Skeletal muscle cell (primary cell): ENCODE results near the gene FAT2.

Source experiments
- DNase-seq: peaks from one replicate; pipeline ENCODE4 v3.0.0-alpha.2; 2010; ENCODE audit warnings: low read depth
- H3K4me3 ChIP-seq: 2 replicates; pipeline ENCODE4 v1.5.1; 2011; ENCODE audit warnings: low read depth, mild to moderate bottlenecking, control low read depth, low read length, moderate library complexity

FAT2 gene, protein sequence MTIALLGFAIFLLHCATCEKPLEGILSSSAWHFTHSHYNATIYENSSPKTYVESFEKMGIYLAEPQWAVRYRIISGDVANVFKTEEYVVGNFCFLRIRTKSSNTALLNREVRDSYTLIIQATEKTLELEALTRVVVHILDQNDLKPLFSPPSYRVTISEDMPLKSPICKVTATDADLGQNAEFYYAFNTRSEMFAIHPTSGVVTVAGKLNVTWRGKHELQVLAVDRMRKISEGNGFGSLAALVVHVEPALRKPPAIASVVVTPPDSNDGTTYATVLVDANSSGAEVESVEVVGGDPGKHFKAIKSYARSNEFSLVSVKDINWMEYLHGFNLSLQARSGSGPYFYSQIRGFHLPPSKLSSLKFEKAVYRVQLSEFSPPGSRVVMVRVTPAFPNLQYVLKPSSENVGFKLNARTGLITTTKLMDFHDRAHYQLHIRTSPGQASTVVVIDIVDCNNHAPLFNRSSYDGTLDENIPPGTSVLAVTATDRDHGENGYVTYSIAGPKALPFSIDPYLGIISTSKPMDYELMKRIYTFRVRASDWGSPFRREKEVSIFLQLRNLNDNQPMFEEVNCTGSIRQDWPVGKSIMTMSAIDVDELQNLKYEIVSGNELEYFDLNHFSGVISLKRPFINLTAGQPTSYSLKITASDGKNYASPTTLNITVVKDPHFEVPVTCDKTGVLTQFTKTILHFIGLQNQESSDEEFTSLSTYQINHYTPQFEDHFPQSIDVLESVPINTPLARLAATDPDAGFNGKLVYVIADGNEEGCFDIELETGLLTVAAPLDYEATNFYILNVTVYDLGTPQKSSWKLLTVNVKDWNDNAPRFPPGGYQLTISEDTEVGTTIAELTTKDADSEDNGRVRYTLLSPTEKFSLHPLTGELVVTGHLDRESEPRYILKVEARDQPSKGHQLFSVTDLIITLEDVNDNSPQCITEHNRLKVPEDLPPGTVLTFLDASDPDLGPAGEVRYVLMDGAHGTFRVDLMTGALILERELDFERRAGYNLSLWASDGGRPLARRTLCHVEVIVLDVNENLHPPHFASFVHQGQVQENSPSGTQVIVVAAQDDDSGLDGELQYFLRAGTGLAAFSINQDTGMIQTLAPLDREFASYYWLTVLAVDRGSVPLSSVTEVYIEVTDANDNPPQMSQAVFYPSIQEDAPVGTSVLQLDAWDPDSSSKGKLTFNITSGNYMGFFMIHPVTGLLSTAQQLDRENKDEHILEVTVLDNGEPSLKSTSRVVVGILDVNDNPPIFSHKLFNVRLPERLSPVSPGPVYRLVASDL (N-terminal part only)

DNA sequence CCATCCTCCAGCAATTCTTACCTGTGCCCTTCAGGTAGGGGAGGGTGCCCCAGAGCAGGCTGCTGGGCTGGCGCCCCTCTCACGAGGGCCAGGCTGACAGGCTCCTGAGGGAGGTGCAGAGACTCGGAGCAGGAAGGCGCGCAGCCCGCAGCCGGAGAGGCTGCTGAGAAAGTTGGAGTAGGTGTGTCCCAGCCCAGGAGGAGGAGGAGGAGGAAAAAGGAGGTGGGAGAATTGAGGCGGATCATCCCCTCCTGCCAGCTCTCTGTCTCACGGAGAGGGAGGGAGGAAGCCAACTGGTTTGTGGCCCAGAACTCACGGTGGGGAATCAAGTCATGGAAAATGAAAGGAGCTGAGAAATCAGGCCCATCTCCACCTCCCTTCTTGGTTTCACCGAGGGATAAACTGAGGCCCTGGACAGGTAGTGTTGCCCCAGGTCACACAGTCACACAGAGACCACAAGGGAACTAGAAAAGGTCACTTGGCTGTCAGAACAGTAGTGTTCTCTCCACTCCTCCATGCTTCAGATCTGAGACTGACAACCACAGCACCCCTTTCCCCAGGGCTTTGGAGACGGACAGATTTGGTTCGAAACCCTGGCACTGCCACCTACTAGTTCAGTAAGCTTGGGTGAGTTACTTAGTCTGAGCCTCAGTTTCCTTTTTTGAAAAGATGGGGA is at the start of gene FAT2:
Gene FAT2 (minus strand): TSS at position 188 of the 676 bp plus-strand sequence. CDS start 22,400 bp downstream, outside the sequence.
- no peak for DNase-seq
- H3K4me3 ChIP-seq = no peak within 1 kb of the TSS

GRCh38 chr5:151638619-151639018 is 47.5 kb upstream of the FAT2 start:
- DNase-seq = no peak
- no peak overlapping the region for H3K4me3 ChIP-seq

- no peak overlapping the region for H3K4me3 ChIP-seq
- no peak for DNase-seq
Measured at GRCh38 chr5:151637676-151638075, 46.5 kb upstream of the FAT2 start.

DNA sequence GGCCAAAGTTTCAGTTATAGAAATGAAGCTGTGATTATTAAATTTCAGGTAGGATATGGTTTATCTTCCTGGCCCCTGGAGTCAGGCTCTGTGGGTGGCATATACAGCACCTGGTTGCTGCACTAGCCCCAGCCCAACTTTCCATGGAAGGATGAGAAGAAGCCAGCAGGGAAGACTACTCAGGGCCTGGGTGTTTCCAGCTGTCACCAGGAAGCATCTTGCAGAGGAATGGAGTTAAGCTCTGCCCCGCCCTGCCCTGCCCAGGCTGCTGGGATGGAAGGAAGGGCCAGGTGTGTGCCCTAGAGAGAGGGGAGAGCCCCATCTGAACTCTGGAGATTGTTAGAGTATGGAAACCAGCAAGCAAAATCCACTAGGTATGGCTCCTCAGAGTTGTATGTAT is 42.8 kb upstream of the FAT2 start:
- no peak for DNase-seq
- no peak overlapping the region for H3K4me3 ChIP-seq

DNA sequence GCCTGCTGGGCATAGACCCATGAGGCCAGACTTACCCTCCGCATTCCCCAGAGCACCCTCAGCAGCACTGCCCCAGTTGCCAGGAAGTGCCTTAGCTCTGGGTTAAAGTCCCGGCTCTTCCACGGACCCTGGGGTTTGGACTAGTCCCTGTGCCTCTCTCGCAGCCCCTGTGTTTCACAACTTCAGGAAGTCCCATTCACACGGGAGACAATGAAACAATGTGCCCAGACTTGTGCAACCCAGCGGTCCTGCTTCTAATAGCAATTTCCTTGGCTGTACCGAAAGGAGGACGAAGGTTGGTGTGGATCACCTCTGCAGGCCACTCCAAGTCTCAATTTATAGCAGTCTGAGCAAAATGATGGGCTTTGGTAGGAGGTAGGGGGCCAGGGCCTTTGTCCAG is 41.8 kb upstream of the FAT2 start:
- no peak overlapping the region for H3K4me3 ChIP-seq
- no peak for DNase-seq

GRCh38 chr5:151632524-151632923 is 41.4 kb upstream of the FAT2 start:
- DNase-seq = no peak
- H3K4me3 ChIP-seq = no peak overlapping the region

GRCh38 chr5:151631941-151632340 is 40.8 kb upstream of the FAT2 start:
- no peak for DNase-seq

GRCh38 chr5:151630088-151630487 is 39.0 kb upstream of the FAT2 start:
- DNase-seq = no peak

More at GRCh38 chr5:151631941-151632340, 40.8 kb upstream of the FAT2 start:
- no peak overlapping the region for H3K4me3 ChIP-seq

GRCh38 chr5:151628112-151628823 is 37.1 kb upstream of the FAT2 start:
- DNase-seq = no peak
- no peak overlapping the region for H3K4me3 ChIP-seq

More at GRCh38 chr5:151630088-151630487, 39.0 kb upstream of the FAT2 start:
- no peak overlapping the region for H3K4me3 ChIP-seq

DNA sequence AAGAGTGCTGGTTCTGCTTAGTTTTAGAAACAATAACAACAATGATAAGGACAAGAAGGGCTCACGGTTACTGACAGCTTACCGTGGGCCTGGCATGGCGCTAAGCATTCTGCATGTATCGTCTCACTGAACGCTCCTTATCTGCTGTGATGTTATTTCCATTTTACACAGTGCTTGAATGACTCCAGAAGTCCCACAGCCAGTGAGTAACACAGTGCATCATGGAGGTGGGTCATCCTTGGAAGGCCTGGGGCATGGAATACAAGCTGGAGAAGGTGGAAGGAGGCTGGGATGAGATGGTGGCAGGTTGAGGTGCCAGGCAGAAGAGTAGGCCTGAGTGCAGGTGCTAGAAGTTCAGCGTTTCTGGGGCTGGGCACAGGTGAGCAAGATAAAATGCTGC is 36.5 kb upstream of the FAT2 start:
- no peak overlapping the region for H3K4me3 ChIP-seq
- DNase-seq = no peak

DNA sequence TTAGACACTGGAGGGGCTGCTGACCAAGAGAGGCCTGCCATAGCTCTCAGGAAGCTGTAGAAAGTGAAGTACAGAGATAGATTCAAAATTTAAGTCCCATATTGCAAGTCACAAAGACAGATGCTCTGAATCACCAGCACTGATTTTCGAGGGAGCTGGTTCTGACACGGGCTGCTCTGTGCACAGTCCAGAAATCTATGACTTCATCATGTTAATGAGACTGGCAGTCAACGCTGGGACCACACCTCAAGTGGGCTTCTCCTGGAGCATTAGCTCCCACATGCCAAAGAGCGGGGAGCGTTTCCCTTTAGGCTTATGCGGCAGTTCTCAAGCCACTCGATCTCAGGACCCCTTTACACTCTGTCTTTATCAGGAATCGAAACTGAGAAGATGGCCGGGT is 34.2 kb upstream of the FAT2 start:
- H3K4me3 ChIP-seq = no peak overlapping the region
- no peak for DNase-seq

DNA sequence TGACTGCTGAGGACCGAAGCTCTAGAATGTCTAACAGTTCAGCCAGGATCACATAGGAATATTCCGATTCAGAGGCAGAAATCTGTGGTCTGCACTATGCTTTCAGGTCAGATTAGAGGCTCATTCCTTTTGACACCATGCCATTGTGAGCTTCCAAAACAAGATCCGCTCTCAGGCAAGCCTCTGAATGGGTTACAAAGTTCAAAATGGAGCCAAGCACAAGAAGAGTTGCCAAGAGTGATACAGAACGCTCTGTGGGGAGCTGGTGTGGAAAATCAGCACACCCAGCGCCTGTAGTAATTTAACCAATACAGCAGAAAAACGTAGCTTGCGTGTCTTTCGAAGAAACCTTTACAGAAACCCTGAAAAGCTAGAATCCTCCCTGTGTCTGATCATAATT is 33.3 kb upstream of the FAT2 start:
- DNase-seq = no peak
- H3K4me3 ChIP-seq = no peak overlapping the region

DNA sequence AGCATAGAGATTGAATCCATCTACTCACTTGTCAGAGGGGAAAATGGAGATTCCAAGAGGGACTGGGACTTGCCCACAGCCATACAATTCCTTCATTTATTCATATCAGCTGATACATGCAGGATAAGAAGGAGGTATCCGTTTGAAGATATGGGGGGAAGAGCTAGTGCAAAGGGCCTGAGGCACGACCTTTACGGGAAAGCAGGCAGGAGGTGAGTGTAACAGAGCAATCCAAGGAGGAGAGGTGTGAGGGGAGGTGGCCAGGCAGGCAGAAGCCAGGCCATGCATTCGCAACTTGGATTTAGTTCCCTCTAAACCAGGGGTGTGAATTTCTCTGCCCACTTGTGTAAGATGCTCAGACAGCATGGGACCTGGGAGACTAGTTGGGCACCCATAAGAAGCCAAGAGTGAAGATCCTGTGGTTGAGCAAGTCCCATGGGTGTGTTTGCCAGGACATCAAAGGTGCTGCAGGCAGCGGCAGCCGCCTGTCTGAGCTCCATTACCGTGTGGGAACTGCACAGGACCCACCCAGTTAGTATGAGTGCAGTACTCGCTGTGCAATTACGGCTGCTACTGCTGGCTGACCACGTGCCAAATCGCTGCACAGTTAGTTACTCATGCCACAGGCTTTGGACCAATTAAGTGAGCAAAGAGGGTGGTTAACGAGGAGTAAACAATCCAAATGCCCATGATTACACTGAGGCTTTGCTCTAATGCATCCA is 31.4 kb upstream of the FAT2 start:
- H3K4me3 ChIP-seq = no peak overlapping the region
- no peak for DNase-seq

GRCh38 chr5:151620461-151620840 is 29.3 kb upstream of the FAT2 start:
- no peak overlapping the region for H3K4me3 ChIP-seq
- DNase-seq = no peak

GRCh38 chr5:151619812-151620460 is 28.8 kb upstream of the FAT2 start:
- DNase-seq = no peak
- no peak overlapping the region for H3K4me3 ChIP-seq

- no peak for DNase-seq
- no peak overlapping the region for H3K4me3 ChIP-seq
Measured at GRCh38 chr5:151618907-151619306, 27.8 kb upstream of the FAT2 start.

DNA sequence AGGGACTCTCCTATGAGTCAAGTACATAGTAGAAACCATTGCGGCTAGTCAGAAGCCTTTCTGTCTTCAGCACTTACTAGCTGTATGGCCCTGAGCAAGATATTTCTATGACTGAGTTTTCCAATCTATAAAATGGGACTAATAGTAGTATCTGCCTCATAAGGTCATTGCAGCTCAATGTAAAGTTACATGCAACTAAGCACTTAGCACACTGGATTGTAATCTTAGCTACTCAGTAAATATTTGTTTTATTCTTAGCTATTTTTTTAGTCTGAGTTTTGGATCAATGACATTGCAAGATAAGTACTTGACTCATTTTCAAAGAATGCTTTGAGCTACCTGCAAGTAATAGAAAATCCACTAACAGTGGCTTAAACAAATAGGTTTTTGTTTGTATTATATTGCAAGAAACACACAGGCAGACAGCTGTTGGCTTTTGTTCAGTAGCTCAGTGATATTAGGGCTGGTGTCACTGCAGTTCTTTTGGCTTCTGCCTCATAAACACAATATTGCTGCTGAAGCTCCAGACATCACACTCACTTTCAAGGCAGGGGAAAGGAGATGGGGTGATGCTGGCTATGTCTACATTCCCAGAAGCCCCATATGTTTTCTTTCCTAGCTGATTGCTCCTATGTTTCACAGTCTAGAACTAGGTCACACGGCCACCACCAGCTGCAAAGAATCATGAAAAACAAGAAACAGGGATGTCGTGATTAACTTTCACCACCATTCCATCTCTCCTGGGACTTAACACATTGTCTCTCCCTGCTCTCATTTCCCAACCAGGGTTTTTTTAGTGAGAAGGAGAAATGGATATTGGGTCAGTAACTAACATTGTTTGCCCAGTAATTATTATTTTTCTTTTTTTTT is 26.9 kb upstream of the FAT2 start:
- DNase-seq = no peak
- H3K4me3 ChIP-seq = no peak overlapping the region
